Measurements from ENCODE around the gene ATG14. TPM values are rescaled to one million over a fixed set of nuclear protein-coding genes. Genes with fewer than 3 reads are reported as not detected.
"Not testable (repeated sequence)": the region's sequence is repeated elsewhere in the genome, so short reads cannot be mapped to it uniquely, and the experiment has no call there.

The ATG14 gene
- total RNA-seq = 1 to 10 TPM; 8.8 to 9.8 TPM
- long read RNA-seq, donor 1, partial matches to known transcripts = 1 of 2 reads
- long read RNA-seq, donor 1, other reads (novel, unspliced or antisense) = 1 of 2 reads
- long read RNA-seq, donor 2, partial matches to known transcripts = 2 of 8 reads
- long read RNA-seq, donor 2, other reads (novel, unspliced or antisense) = 6 of 8 reads

DNA sequence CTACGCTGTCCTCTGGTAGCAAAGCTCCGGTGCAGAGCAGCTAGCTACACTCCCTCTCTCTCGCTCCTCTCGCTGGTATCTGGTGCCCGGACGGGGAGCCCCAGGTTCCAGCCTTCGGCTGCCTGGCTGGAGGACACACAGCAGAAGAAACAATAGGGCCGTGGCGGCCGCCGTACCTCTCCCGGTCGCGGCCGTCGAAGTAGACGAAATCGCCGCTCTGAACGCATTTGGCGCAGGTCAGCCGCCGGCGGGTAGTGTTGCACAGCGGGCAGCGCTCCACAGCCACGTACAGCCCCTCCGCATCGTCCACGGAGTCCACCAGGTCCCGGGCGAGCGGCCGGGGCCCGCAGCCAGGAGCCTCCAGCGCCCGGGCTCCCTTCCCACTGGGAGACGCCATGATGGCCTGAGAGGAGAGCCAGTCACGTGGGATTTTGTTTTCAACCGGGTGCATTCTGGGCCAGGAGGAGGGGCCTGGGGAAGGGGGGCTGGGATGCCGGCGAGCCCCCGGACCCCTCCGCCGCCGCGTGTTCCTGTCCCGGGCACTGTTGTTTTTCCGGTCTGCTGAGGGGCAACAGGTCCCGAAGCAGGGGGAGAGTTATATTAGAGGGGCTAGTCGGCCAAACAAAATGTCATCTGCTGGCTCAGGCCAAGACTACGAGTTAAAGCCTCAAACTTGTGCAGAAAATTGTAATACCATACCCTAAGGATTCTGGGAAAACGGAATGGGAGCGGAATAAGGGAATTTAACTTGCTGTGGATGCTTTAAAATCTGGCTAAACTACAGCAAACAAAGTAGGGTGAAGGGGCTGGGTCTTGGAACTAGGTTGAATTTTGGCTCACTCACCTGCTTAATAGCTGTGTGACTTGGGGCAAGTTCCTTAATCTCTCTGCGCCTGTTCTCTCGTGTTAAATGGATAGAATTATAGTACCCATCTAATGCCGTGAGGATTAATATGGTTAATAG is at the start of gene ATG14:
Gene ATG14 (minus strand): TSS at position 405 of the 964 bp plus-strand sequence. CDS start 8 bp downstream, at position 397.
- peak; percentile 93 for DNase-seq (ENCODE audit: low spot score)
- intact Hi-C loops (cut with DNase I) = no loop called here

GRCh38 chr14:55458800-55459515 is 47.3 kb upstream of the ATG14 start:
- intact Hi-C loops (cut with DNase I) = no loop called here
- DNase-seq (ENCODE audit: low spot score) = no peak

GRCh38 chr14:55457496-55457895 is 45.9 kb upstream of the ATG14 start:
- intact Hi-C loops (cut with DNase I) = no loop called here
- no peak for DNase-seq (ENCODE audit: low spot score)

- DNase-seq (ENCODE audit: low spot score); intact Hi-C loops (cut with DNase I): not testable (repeated sequence)
Observed at GRCh38 chr14:55456411-55456810, 44.8 kb upstream of the ATG14 start.

GRCh38 chr14:55454264-55455002 is 42.8 kb upstream of the ATG14 start:
- intact Hi-C loops (cut with DNase I) = no loop called here
- DNase-seq (ENCODE audit: low spot score) = no peak

DNA sequence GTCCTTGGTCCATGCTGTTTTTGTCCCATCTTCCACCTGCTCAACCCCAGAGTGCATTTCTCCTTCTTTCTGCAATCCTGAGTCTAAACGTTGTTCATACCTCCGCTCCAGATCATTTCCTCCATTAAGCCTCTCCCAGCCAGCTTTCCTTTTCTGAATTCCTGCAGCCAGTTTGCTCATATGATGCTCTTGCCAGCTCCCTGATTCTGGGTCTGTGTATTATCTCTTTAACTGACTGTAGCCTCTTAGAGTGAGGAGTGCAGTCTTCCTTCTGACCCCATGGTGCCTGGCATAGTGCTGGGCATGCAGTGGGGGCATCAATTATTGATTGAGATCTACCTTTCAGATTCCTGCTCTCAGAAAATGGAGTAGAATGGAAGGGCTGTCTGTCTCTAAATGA is 40.3 kb upstream of the ATG14 start:
- no peak for DNase-seq (ENCODE audit: low spot score)
- intact Hi-C loops (cut with DNase I) = no loop called here

- no peak for DNase-seq (ENCODE audit: low spot score)
- intact Hi-C loops (cut with DNase I) = no loop called here
Observed at GRCh38 chr14:55451398-55451797, 39.8 kb upstream of the ATG14 start.

- no peak for DNase-seq (ENCODE audit: low spot score)
- intact Hi-C loops (cut with DNase I) = no loop called here
Observed at GRCh38 chr14:55450987-55451386, 39.4 kb upstream of the ATG14 start.

GRCh38 chr14:55450539-55450938 is 38.9 kb upstream of the ATG14 start:
- no peak for DNase-seq (ENCODE audit: low spot score)
- intact Hi-C loops (cut with DNase I) = no loop called here

DNA sequence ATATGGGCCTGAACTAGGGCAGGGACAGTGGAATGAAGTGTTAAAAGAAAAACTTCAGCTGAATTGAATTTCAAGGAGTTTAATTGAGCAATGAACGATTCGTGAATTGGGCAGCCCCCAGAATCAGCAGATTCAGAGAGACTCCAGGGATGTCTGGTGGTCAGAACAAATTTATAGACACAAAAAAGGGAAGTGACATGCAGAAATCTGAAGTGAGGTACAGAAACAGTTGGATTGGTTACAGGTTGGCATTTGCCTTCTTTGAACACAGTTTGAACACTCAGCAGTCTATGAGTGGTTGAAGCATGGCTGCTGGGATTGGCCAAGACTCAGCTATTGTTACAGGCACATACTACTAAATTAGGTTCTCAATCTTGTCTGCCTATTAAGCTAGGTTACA is 38.5 kb upstream of the ATG14 start:
- intact Hi-C loops (cut with DNase I) = no loop called here
- no peak for DNase-seq (ENCODE audit: low spot score)

DNA sequence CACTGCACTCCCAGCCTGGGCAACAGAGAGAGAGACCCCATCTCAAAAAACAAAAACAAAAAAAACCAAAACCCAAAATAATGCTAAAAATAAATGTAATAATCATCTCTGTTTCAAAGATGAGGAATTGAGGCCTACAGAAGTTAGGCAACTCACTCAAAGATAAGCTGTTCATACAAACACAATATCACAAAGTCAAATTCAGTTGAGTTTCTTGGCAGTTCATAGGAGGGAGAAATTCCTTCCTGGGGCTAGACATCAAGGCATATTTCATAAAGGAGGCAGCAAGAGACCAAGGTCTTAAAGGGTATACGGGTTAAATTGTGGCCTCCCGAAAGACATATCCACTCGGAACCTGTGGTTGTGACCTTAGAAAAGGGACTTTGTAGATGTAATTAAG is 37.5 kb upstream of the ATG14 start:
- DNase-seq (ENCODE audit: low spot score) = no peak
- intact Hi-C loops (cut with DNase I) = no loop called here

- peak; percentile 83 for DNase-seq (ENCODE audit: low spot score)
- intact Hi-C loops (cut with DNase I) = no loop called here
Observed at GRCh38 chr14:55448141-55448614, 36.5 kb upstream of the ATG14 start.

DNA sequence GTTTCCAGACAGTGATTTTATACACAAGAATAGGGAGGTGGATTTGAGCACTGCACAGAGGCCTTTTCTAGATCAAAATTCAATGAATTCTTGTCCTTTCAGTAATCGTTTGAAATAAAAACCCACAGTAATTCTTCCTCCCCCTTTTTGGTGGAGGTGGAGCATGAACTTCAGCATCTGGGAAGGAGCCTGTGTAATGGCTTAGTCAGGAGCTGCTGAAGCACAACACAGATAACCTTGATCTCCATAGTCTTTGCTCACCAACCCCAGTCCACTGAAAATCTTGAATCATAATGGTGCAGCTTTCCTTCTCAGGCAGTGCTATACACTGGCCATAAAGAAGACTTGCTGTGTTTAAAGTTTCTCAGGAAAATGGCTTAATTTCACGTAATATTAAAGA is 35.2 kb upstream of the ATG14 start:
- intact Hi-C loops (cut with DNase I) = no loop called here
- DNase-seq (ENCODE audit: low spot score) = no peak

GRCh38 chr14:55446127-55446736 is 34.6 kb upstream of the ATG14 start:
- no peak for DNase-seq (ENCODE audit: low spot score)
- intact Hi-C loops (cut with DNase I) = no loop called here

DNA sequence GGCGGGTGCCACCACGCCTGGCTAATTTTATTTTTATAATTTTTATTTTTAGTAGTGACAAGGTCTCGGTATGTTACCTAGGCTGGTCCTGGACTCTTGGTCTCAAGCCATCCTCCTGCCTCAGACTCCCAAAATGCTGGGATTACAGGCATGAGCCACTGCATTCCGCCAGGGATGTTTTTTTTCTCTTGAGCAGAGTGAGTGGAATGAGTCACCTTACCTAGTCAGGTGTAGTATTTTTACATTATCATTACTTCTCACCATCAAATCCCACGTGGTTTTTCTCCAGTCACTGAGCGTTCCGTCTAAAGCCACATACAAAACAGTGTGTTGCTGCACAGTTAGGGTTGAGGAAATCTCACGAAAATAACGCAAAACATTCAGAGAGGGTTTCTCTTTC is 29.7 kb upstream of the ATG14 start:
- no peak for DNase-seq (ENCODE audit: low spot score)
- intact Hi-C loops (cut with DNase I) = no loop called here

DNA sequence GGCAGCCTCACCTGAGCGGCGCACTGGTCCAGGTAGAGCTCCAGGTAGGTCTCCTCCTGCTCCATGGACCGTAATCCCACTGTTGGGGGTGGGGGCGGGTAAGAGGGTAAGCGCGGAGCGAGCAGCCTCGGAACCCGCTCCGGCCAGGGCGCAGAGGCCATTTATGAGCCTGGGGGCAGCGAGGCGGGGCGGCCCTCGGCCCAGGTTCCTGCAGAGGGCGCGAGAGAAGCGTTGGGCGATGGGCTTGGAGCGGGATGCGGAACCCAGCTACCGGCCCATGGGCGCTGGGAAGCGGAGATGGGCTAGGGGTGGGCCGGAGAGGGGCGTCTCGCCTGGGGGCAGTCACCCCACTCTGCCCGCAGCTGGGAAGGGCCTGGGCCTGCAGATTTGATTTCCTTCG is 28.8 kb upstream of the ATG14 start, which contains the start of gene TBPL2:
Gene TBPL2 (minus strand): TSS at position 232 of the 400 bp plus-strand sequence. CDS start 167 bp downstream, at position 65.
- no peak for DNase-seq (ENCODE audit: low spot score)
- intact Hi-C loops (cut with DNase I) = no loop called here

DNA sequence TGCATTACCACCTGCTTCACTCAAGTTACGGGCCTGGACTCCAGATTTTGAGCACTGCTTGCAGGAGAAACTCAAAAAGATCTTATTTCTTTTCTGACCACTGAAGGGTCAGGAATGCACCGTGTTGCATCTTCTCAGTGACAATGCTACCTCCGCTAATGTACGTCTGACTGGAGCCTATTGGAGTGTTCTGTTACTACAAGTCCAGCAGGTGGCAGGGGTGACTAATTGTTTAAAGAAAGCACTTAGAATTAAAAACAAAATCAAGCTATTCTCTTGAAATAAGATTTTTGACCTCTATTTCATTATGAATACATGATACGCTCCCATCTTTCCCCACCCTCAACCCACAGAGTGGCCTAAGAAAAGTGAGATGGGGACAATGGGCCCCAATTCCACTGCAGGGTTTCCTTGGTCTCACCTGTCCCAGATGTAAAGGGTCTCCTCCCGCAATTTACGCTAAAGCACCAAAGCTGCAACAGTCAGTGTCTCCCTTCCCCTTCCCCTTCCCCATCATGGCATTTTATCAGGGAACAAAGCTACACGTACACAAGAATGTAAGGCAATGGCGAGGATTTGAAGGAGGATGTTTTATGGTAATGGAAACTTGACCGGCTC is 26.5 kb upstream of the ATG14 start:
- intact Hi-C loops (cut with DNase I) = no loop called here
- DNase-seq (ENCODE audit: low spot score) = no peak

DNA sequence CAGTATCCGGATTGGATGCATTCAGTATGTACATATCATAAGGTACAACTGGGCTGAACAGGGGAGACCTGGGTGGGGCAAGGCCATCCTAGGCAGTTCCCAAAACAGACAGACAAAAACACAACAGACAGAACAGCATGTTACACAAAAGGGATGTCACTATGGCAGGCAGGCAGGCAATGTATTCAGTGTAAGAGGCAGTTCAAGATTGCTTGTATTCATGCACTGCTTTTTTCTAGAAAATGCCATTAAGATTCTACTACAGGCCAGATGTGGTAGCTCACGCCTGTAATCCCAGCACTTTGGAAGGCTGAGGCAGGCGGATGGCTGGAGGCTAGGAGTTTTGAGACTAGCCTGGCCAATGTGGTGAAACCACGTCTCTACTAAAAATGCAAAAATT is 25.3 kb upstream of the ATG14 start:
- DNase-seq (ENCODE audit: low spot score) = no peak
- intact Hi-C loops (cut with DNase I) = no loop called here
